ENCODE results near the gene DNHD1. TPM values are rescaled to one million over a fixed set of nuclear protein-coding genes. Genes with fewer than 3 reads are reported as not detected.

DNHD1 gene
- total and polyA plus RNA-seq, 2 of the 8 experiments (the other 6 are each of a cell fraction or from before 2014, with no cell fraction given): 5.0 to 6.8 TPM

- no peak for TF ChIP-seq CHD7 (IDR thresholded peaks at IDR 0.05; ENCODE audit: insufficient replicate concordance, low read length)
- TF ChIP-seq E2F6 (IDR thresholded peaks at IDR 0.05): no peak
- TF ChIP-seq SUZ12 (IDR thresholded peaks at IDR 0.05; ENCODE audit: low read length): no peak
- no peak for TF ChIP-seq JUN (IDR thresholded peaks at IDR 0.05; ENCODE audit: low read depth, low read length)
- no peak for TF ChIP-seq CEBPB (IDR thresholded peaks at IDR 0.05; ENCODE audit: low read depth, low read length)
- TF ChIP-seq GTF2F1 (IDR thresholded peaks at IDR 0.05; ENCODE audit: borderline replicate concordance, low read depth, low read length): no peak
- TF ChIP-seq PHF8 (conservative IDR thresholded peaks at IDR 0.05; ENCODE audit: low read depth, low read length): no peak
- no peak for TF ChIP-seq ASH2L (IDR thresholded peaks at IDR 0.05; ENCODE audit: low read length)
- TF ChIP-seq NRF1 (IDR thresholded peaks at IDR 0.05; ENCODE audit: low read depth, low read length): no peak
- TF ChIP-seq CHD1 (IDR thresholded peaks at IDR 0.05; ENCODE audit: low read depth, low read length): no peak
- TF ChIP-seq CBX5 (IDR thresholded peaks at IDR 0.05; ENCODE audit: low read depth, low read length): no peak
Measured at GRCh38 chr11:6482441-6482840, 14.6 kb upstream of the DNHD1 start (continued).

All from H1 (cell line).